ENCODE measurements around the gene ESD. TPM values are rescaled to one million over a fixed set of nuclear protein-coding genes. Genes with fewer than 3 reads are reported as not detected.

Gene ESD
- total RNA-seq, 1 experiment from 2014 or later: 58.7 TPM

GRCh38 chr13:46834657-46835056 lies 37.7 kb upstream of the ESD start:
- Mint-ChIP-seq H3K27ac (no peak overlapping the region), H3K27me3 (ENCODE audit: low read depth) (no peaks in the 10 kb centered on the region), H3K36me3 (no peaks in the 10 kb centered on the region), H3K9me3 (peaks cover 8% of the 10 kb centered on the region), H3K4me1 (no peaks in the 10 kb centered on the region), H3K4me3 (no peak overlapping the region)
- ChIA-PET CTCF (interaction anchor here (0.8 to 2.5 kb wide), 3 partner anchors 59 to 562 kb away, joined by 3 to 9 read pairs (median 4); no protein-coding TSS in a partner anchor), POLR2A (no interaction called here)
- ATAC-seq (no peak; the same call in 1 of the 2 replicates), DNase-seq (ENCODE audit: low spot score) (no peak)
- TF ChIP-seq, protein P1, sequence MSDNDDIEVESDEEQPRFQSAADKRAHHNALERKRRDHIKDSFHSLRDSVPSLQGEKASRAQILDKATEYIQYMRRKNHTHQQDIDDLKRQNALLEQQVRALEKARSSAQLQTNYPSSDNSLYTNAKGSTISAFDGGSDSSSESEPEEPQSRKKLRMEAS (CRISPR knock-in tag; IDR thresholded peaks at IDR 0.05): no peak
- TF ChIP-seq NR2C2 (CRISPR knock-in tag; IDR thresholded peaks at IDR 0.05) (no peak), ATF1 (CRISPR knock-in tag; IDR thresholded peaks at IDR 0.05) (no peak), OVOL2 (CRISPR knock-in tag; IDR thresholded peaks at IDR 0.05; ENCODE audit: borderline replicate concordance) (no peak), NR3C1 (CRISPR knock-in tag; conservative IDR thresholded peaks at IDR 0.05; ENCODE audit: low read depth) (no peak), NFATC4 (CRISPR knock-in tag; IDR thresholded peaks at IDR 0.05) (no peak), NR1H2 (CRISPR knock-in tag; IDR thresholded peaks at IDR 0.05) (no peak), PRRX2 (CRISPR knock-in tag; IDR thresholded peaks at IDR 0.05) (no peak), RELA (CRISPR knock-in tag; IDR thresholded peaks at IDR 0.05; ENCODE audit: borderline replicate concordance) (no peak), ZBTB21 (CRISPR knock-in tag; IDR thresholded peaks at IDR 0.05; ENCODE audit: borderline replicate concordance) (no peak), ESRRA (CRISPR knock-in tag; IDR thresholded peaks at IDR 0.05; ENCODE audit: borderline replicate concordance) (no peak)
- TF ChIP-seq, protein P2, sequence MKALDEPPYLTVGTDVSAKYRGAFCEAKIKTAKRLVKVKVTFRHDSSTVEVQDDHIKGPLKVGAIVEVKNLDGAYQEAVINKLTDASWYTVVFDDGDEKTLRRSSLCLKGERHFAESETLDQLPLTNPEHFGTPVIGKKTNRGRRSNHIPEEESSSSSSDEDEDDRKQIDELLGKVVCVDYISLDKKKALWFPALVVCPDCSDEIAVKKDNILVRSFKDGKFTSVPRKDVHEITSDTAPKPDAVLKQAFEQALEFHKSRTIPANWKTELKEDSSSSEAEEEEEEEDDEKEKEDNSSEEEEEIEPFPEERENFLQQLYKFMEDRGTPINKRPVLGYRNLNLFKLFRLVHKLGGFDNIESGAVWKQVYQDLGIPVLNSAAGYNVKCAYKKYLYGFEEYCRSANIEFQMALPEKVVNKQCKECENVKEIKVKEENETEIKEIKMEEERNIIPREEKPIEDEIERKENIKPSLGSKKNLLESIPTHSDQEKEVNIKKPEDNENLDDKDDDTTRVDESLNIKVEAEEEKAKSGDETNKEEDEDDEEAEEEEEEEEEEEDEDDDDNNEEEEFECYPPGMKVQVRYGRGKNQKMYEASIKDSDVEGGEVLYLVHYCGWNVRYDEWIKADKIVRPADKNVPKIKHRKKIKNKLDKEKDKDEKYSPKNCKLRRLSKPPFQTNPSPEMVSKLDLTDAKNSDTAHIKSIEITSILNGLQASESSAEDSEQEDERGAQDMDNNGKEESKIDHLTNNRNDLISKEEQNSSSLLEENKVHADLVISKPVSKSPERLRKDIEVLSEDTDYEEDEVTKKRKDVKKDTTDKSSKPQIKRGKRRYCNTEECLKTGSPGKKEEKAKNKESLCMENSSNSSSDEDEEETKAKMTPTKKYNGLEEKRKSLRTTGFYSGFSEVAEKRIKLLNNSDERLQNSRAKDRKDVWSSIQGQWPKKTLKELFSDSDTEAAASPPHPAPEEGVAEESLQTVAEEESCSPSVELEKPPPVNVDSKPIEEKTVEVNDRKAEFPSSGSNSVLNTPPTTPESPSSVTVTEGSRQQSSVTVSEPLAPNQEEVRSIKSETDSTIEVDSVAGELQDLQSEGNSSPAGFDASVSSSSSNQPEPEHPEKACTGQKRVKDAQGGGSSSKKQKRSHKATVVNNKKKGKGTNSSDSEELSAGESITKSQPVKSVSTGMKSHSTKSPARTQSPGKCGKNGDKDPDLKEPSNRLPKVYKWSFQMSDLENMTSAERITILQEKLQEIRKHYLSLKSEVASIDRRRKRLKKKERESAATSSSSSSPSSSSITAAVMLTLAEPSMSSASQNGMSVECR (CRISPR knock-in tag; IDR thresholded peaks at IDR 0.05; ENCODE audit: borderline replicate concordance): no peak
- TF ChIP-seq, protein P3, sequence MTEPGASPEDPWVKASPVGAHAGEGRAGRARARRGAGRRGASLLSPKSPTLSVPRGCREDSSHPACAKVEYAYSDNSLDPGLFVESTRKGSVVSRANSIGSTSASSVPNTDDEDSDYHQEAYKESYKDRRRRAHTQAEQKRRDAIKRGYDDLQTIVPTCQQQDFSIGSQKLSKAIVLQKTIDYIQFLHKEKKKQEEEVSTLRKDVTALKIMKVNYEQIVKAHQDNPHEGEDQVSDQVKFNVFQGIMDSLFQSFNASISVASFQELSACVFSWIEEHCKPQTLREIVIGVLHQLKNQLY (CRISPR knock-in tag; IDR thresholded peaks at IDR 0.05): no peak

DNA sequence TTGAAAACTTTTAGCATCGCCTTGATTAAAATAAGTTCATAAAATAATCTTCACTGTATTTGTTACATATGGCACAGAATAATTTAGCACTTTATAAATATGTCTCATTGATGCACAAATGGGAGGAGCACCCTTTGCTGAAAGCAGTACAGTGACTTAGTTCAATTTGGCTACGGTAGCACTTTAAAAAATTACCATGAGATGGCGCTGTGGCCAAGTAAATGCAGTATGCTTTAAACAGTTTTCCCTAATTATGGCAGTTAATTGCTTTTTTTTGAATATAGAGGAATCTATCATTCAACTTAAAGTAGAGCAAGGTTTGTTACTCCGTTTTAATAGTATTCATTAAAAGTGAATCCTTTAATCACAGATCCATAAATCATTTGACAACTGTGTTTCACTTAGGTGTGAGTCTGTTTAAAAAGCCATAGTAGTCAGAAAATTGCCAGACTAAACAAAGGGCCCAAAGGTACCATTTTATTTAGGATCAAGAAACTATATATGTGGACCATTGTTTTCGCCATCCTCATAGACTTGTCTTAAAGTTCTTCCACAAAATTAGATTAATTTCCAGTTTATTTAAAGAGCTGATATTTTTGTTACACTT lies 34.7 kb upstream of the ESD start:
- H3K9me3 Mint-ChIP-seq: peaks cover 8% of the 10 kb centered on the region
- H3K4me1 Mint-ChIP-seq: no peaks in the 10 kb centered on the region
- no peaks in the 10 kb centered on the region for H3K36me3 Mint-ChIP-seq
- H3K27ac Mint-ChIP-seq: no peak overlapping the region
- H3K27me3 Mint-ChIP-seq (ENCODE audit: low read depth): no peaks in the 10 kb centered on the region
- peak; percentile 62; the same call in 1 of the 2 replicates for ATAC-seq
- TF ChIP-seq, protein P4, sequence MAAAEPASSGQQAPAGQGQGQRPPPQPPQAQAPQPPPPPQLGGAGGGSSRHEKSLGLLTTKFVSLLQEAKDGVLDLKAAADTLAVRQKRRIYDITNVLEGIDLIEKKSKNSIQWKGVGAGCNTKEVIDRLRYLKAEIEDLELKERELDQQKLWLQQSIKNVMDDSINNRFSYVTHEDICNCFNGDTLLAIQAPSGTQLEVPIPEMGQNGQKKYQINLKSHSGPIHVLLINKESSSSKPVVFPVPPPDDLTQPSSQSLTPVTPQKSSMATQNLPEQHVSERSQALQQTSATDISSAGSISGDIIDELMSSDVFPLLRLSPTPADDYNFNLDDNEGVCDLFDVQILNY (CRISPR knock-in tag; IDR thresholded peaks at IDR 0.05): no peak
- TF ChIP-seq, protein P5, sequence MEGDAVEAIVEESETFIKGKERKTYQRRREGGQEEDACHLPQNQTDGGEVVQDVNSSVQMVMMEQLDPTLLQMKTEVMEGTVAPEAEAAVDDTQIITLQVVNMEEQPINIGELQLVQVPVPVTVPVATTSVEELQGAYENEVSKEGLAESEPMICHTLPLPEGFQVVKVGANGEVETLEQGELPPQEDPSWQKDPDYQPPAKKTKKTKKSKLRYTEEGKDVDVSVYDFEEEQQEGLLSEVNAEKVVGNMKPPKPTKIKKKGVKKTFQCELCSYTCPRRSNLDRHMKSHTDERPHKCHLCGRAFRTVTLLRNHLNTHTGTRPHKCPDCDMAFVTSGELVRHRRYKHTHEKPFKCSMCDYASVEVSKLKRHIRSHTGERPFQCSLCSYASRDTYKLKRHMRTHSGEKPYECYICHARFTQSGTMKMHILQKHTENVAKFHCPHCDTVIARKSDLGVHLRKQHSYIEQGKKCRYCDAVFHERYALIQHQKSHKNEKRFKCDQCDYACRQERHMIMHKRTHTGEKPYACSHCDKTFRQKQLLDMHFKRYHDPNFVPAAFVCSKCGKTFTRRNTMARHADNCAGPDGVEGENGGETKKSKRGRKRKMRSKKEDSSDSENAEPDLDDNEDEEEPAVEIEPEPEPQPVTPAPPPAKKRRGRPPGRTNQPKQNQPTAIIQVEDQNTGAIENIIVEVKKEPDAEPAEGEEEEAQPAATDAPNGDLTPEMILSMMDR (IDR thresholded peaks at IDR 0.05): peak; percentile 74
- no peak for TF ChIP-seq NR2C2 (CRISPR knock-in tag; IDR thresholded peaks at IDR 0.05)
- TF ChIP-seq SOX15 (CRISPR knock-in tag; IDR thresholded peaks at IDR 0.05): no peak
- POLR2A ChIA-PET: no interaction called here
- CTCF ChIA-PET: interaction anchor here (0.7 to 2.1 kb wide), 5 partner anchors 9 to 623 kb away, joined by 3 to 12 read pairs (median 3); no protein-coding TSS in a partner anchor
- H3K4me3 Mint-ChIP-seq: no peak overlapping the region
- peak; percentile 44 for DNase-seq (ENCODE audit: low spot score)

Data from WTC11 (cell line).